Right atrium auricular region (tissue), 2 donors: ENCODE data around the gene CYP2D6. TPM values are rescaled to one million over a fixed set of nuclear protein-coding genes. Genes with fewer than 3 reads are reported as not detected.

Source experiments
- DNase-seq: peaks from one replicate; pipeline ENCODE4 v3.0.0-alpha.2; 2019; ENCODE audit warnings: low spot score
- H3K27ac ChIP-seq, 2 donors: fragments of 200-600 bp; sonication (generic); 1 replicate in 1 of 2; 2 replicates in 1 of 2; pipeline ENCODE4 v1.5.1; 2016 to 2019
- H3K27me3 ChIP-seq, 2 donors: fragments of 200-600 bp; sonication (generic); one replicate each; pipeline versions ENCODE4 v1.5.1 to v1.6.0; 2017 to 2019
- H3K36me3 ChIP-seq: fragments of 200-600 bp; sonication (generic); one replicate; pipeline ENCODE4 v1.5.1; 2016
- H3K4me1 ChIP-seq, 2 donors: fragments of 200-600 bp; sonication (generic); one replicate each; pipeline versions ENCODE4 v1.5.1 to v1.6.0; 2017 to 2019
- H3K4me3 ChIP-seq, 2 donors: fragments of 200-600 bp; sonication (generic); 1 replicate in 1 of 2; 2 replicates in 1 of 2; pipeline ENCODE4 v1.5.1; 2017 to 2019; ENCODE audit warnings: mild to moderate bottlenecking in 1 of 2, moderate library complexity in 1 of 2
- H3K9me3 ChIP-seq, 2 donors: fragments of 200-600 bp; sonication (generic); one replicate each; pipeline ENCODE4 v1.5.1; 2019
- CTCF ChIP-seq, 2 donors: fragments of 200-600 bp; sonication (generic); IDR thresholded peaks; one replicate each; pipeline ENCODE4 v1.5.1; 2019; ENCODE audit warnings: antibody characterized with exemption in 2 of 2
- total RNA-seq, 2 donors: library from RNA; depleted of rRNA; stranded (reverse); fragments of >200 nt; gene quantifications; one replicate each; pipeline ENCODE4 v1.1.0, GENCODE V29; 2016

CYP2D6 gene
- total RNA-seq, 2 donors from 2014 or later: not detected

- Histone ChIP-seq H3K36me3 (no peaks in the 10 kb centered on the region), H3K4me1 (peaks cover 0 to 9% of the 10 kb centered on the region in 2 donors)
Measured at GRCh38 chr22:42160830-42161696, 30.5 kb upstream of the CYP2D6 start.

GRCh38 chr22:42160251-42160650 is 29.6 kb upstream of the CYP2D6 start:
- H3K36me3 ChIP-seq: no peaks in the 10 kb centered on the region
- no peaks in the 10 kb centered on the region for H3K27me3 ChIP-seq
- H3K27ac ChIP-seq: no peak overlapping the region
- no peak overlapping the region for H3K4me3 ChIP-seq
- peaks cover 0 to 9% of the 10 kb centered on the region in 2 donors for H3K4me1 ChIP-seq
- TF ChIP-seq CTCF (IDR thresholded peaks at IDR 0.05): no peak
- DNase-seq: no peak
- H3K9me3 ChIP-seq: no peaks in the 10 kb centered on the region

More at GRCh38 chr22:42160830-42161696, 30.5 kb upstream of the CYP2D6 start:
- Histone ChIP-seq H3K27me3 (no peaks in the 10 kb centered on the region), H3K9me3 (no peaks in the 10 kb centered on the region), H3K4me3 (no peak overlapping the region), H3K27ac (no peak overlapping the region)
- no peak for DNase-seq
- no peak for TF ChIP-seq CTCF (IDR thresholded peaks at IDR 0.05)

GRCh38 chr22:42158456-42159132 is 28.0 kb upstream of the CYP2D6 start:
- no peak for TF ChIP-seq CTCF (IDR thresholded peaks at IDR 0.05)
- Histone ChIP-seq H3K36me3 (no peaks in the 10 kb centered on the region), H3K27me3 (no peaks in the 10 kb centered on the region), H3K27ac (no peak overlapping the region), H3K9me3 (no peaks in the 10 kb centered on the region), H3K4me1 (peaks cover 0 to 9% of the 10 kb centered on the region in 2 donors), H3K4me3 (no peak overlapping the region)
- DNase-seq: no peak

- no peaks in the 10 kb centered on the region for H3K36me3 ChIP-seq
Measured at GRCh38 chr22:42156598-42156997, 26.0 kb upstream of the CYP2D6 start.

GRCh38 chr22:42156121-42156520 is 25.5 kb upstream of the CYP2D6 start:
- no peak overlapping the region for H3K4me3 ChIP-seq
- H3K4me1 ChIP-seq: peaks cover 0 to 9% of the 10 kb centered on the region in 2 donors
- no peaks in the 10 kb centered on the region for H3K36me3 ChIP-seq
- H3K9me3 ChIP-seq: no peaks in the 10 kb centered on the region
- H3K27me3 ChIP-seq: no peaks in the 10 kb centered on the region
- no peak overlapping the region for H3K27ac ChIP-seq
- DNase-seq: no peak
- no peak for TF ChIP-seq CTCF (IDR thresholded peaks at IDR 0.05)

More at GRCh38 chr22:42156598-42156997, 26.0 kb upstream of the CYP2D6 start:
- H3K4me3 ChIP-seq: no peak overlapping the region
- no peak for TF ChIP-seq CTCF (IDR thresholded peaks at IDR 0.05)
- H3K9me3 ChIP-seq: no peaks in the 10 kb centered on the region
- no peak for DNase-seq
- no peak overlapping the region for H3K27ac ChIP-seq
- no peaks in the 10 kb centered on the region for H3K27me3 ChIP-seq
- peaks cover 0 to 9% of the 10 kb centered on the region in 2 donors for H3K4me1 ChIP-seq
